GM18499 (cell line): Measurements from ENCODE around the gene FAM13A.
"Not testable (repeated sequence)": the region's sequence is repeated elsewhere in the genome, so short reads cannot be mapped to it uniquely, and the experiment has no call there.

Experiments used
- ATAC-seq: cut with Tn5 transposase; IDR thresholded peaks from one replicate; pipeline ENCODE4 v1.9.1; 2021; ENCODE audit warnings: moderate number of reproducible peaks; ENCODE audit not compliant: insufficient read depth, unreplicated experiment

Gene FAM13A

DNA sequence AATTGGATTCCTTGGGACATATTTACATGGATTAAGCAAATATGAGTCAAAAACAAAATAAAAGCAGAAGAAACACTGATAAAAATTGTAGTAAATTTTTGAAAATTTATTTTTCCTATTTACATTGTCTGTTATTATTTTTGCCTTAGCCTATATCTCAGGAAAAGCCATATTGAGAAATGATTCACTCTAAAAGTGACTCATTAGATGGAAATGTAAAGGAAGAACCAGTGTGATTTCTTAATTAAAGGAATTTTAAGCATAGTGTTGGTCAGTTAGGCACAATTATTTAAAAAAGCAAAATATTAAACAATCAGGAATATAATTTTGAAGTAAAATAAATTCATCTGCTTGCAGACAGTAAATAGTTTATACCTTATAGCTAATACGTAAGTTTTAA lies 191.9 kb downstream of the FAM13A start:
- no peak for ATAC-seq

DNA sequence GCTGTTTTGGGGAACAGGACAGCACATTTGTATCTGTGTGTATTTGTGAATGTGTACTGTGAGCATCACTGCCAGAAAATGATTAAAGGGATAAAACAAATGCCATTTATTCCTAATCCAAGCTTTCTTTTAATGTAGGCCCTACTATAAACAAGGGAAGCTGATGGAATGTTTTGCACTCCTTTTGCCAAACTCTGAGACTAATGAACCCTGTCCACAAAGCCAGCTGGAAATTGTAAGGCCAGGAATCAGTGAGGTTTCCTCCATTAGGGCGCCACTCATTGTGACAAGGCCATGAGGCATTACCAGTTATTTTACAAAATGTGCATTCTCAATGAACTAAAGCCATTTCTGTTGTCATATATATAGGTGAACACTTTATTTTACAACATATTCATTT lies 196.4 kb downstream of the FAM13A start:
- no peak for ATAC-seq

DNA sequence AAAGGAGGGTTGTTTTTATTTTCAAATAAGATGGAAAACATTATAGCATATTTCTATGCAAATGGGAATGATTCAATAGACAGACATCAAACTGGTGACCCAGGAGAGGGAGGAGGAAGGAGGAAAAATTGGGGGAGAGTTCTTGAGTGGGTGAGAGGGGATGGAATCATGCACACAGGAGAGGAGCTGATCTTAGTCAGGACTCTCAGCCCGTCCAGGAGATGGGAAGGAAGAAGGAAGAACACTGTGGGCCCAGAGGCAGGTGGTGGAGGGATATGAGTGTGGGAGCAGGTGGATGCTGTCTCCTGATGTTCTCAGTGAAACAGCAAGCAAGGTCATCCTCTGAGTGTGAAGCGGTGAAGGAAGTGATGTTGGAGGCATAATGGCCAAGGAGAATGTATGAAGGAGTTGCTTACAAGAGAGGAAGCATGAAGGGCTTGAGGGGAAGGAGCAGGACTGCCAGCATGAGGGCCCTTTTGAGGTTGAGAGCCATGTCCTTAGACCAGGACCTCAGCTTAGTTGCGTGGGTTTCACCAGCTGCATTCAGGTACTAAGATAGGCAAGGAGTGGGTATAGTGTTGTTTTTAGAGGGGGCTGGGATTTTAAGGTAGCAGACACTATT lies 197.7 kb downstream of the FAM13A start:
- ATAC-seq: no peak

DNA sequence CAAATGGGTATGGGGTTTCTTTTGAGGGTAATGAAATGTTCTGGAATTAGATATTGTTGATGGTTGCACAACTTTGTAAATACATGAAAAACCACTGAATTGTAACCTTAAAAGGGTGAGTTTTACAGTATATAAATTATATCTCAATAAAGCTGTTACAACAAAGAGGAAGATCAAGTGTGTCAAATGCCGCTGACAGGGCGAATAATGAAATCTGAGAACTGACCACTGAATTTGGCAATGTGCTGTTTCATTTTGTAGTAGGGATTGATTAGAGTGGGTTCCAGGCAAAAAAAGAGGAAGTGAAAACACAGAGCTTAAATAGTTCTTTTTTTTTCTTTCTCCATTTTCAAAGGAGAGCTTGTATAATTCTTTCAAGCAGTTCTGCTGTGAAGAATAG lies 198.2 kb downstream of the FAM13A start:
- ATAC-seq: peak; percentile 98

DNA sequence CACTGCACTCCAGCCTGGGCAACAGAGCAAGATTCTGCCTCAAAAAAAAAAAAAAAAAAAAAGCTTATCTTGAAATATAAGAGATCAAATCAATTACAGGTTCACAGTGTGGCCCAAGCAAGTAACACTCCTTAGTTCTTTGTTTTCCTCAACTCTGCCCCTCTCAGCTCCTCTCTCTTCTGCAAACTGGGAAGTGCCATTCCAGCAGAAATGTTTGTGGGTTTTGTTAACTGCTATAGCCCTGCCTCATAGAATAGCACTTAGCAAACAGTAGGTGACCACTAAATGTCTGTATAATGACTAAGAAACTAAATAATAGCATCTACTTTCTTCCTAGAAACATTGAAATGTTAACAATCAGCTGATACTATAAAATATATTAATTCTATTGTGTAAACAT lies 199.4 kb downstream of the FAM13A start:
- no peak for ATAC-seq

DNA sequence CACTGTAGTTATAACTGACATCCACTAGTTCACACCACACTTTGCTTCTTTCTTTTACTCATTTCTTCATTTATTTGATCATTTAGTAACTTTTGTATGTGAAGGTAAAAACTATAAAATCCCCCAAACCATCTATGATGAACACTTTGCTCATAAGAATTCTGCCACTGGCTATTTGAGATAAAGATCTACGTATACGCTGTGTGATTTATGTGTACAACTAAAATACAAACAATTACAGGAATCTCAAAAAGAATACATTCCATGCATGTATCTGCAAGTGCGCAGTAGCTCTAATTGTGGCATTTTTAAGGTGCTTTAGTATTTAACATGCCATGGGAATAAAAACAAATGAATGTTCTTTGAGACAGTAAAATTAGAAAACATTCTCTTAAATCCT lies 202.5 kb downstream of the FAM13A start:
- ATAC-seq: no peak

DNA sequence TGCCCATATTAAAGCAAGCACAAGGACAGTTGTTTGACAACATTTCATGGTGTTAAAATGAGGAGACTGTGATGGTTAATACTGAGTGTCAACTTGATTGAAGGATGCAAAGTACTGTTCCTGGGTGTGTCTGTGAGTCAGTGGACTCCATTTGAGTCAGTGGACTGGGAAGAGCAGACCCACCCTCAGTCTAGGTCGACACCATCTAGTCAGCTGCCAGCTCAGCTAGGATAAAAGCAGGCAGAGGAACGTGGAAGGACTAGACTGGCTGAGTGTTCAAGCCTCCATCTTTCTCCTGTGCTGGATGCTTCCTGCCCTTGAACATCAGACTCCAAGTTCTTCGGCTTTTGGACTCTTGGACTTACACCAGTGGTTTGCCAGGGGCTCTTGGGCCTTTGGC lies 203.4 kb downstream of the FAM13A start:
- not testable (repeated sequence) for ATAC-seq

DNA sequence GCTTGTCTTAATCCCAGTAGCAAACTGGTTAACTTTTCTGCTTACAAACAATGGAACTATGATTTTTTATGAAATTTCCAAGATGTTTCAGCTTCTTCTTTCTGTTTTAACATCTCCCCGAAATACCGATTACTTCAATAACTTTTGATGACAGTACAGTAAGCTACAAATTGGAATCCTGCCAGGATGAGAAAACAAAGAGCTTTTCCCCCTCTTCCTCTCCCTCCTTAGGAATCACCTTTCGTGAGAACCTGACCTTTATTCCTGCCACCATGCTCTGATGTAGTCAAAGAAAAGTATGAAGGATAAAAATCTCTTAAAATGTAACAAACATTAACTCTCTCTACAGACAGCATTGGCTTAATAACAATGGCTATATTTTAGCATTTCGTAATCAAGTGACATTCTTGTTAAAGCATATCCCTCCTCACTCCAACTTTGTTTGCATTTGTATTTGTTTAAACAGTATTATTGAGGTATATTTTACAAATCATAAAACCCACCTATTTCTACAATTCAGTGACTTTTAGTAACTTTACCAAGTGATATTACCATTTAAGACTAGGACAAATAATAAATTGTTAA lies 210.7 kb downstream of the FAM13A start:
- no peak for ATAC-seq

DNA sequence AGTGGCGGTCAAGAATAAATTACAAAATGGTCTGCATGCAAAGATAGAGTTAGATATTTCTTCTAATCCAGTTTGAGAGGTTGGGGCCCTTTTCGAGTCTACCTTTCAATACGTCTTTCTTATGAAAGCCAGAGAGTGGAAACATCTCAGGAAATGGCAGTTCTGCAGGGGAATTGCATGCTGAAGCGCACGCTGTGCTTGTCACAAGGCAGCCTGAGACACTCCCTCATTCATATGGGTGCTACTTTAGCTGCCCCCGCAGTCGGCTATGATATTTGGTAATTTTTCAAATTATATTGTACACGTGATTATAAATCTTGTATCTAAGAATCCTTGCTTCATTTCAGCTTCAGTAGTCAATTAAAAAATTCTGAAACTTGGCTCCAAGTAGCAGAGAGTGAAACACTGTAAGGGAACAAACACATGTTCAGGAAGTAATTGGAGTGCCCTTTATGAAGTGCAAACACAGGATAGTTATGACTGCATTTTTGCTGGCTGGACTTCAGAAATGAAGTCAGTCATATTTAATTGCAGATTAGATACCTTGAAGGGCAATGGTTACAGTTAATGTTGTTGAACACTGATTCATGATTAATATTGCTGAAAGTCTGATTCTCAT lies 213.8 kb downstream of the FAM13A start:
- ATAC-seq: no peak

DNA sequence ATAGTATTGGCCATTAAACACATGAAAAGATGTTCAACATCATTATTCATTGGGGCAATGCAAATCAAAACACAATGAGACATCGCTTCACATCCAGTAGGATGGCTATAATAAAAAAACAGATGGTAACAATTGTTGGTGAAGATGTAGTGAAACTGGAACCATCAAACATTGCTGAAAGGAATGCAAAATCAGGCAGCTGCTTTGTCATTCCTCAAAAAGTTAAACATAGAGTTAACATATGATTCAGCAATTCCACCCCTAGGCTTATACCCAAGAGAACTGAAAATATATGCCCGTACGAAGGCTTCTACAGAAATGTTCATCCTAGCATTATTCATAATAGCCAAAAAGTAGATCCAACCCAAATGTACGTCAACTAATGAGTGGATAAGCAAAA lies 215.3 kb downstream of the FAM13A start:
- no peak for ATAC-seq

DNA sequence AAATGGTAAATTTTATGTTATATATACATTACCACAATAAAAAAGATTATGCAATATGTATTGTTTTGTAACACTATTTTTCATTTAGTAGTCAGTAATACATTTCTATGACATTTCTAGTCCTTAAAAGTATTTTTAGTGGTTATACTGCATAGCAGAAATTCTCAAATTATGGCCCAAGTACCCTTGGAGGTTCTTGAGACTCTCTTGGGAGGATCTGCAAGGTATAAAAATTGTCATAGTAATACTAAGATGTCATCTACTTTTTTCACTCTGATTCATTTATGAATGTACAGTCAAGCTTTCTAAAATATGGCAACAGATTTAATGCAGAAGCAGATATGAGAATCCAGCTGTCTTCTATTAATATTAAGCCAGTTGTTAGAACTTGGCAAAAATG lies 220.8 kb downstream of the FAM13A start:
- no peak for ATAC-seq

DNA sequence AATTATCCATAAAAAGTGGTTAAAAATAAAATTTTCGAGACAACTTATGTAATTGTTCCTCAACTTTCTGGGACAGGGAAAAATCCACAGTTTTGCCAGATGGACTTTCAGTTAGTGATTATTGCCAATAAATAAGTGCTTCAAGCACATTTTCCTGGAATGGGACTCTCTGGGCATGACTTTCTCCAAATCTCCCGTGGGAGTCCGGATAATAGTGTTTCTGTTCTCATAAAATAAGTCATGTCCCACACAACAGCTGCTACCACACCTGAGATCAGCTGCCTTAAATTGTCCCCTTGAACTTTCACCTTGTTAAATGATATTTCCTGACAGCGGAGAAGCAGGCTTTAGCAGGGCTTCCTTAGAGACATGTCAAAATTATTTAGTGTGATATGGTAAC lies 226.0 kb downstream of the FAM13A start:
- no peak for ATAC-seq

DNA sequence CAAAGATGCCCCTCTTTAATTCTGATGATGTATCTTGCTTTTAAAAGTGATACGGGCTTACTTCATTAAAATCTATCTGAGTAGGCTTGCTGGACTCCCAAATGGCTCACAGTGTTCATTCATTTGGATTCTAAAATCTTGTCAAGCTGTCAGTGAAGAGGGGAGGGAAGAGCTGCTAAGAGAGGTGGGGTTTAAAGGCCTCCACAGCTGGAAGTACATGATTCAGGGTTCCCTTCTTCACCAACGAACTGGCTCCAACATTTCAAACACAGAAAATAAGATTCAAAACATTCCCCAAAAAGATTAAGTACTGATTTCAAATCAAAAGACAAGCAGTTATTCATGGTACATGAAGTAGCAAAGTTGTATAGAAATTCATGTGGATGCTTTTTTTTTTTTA lies 226.4 kb downstream of the FAM13A start:
- ATAC-seq: no peak

DNA sequence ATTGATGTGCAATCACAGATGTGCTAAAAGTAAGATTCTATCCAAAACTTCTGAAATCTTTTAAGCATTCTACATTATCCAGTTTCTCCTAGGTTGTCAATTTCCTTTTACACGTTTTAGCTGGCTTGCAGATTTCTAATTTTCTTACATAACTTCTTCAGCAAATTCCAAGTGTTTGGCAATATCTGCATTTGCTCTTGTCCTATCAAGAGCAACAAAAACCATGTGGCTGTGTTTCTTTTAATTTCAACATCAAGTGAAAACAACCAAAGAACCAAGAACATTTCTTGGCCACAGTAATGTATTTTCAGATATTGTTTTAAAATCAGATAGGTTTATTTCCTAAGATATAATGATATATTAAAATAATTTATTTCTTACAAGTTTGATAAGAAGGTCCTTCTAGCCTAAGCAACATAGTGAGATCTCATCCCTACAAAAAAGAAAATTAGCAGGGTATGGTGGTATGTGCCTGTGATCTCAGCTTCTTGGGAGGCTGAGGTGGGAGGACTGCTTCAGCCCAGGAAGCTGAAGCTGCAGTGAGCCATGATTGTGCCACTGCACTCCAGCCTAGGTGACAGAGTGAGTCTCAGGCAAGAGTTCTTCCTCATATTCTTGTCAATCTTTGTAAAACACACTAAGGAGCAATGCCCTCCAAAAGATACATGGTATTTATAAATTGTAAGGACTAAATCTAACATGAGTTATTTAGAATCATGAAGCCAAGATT lies 228.0 kb downstream of the FAM13A start:
- no peak for ATAC-seq

DNA sequence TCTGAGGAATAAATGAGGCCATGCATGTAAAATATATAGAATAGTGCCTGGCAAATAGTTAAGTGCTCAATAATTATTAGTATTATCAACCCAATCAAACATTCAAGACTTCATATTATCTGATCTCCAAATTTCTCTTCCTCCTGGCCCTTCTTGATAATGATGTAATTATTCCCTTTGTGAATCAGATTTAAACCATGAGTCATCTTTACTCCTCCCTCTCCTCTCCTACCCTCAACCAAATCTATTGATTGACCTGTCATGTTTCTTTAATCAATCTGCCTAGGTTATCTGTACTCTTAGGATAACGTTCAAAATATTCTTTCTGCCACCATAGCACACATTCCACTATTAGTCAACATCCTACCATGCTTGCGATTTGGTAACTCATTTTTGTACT lies 229.5 kb downstream of the FAM13A start:
- ATAC-seq: no peak

DNA sequence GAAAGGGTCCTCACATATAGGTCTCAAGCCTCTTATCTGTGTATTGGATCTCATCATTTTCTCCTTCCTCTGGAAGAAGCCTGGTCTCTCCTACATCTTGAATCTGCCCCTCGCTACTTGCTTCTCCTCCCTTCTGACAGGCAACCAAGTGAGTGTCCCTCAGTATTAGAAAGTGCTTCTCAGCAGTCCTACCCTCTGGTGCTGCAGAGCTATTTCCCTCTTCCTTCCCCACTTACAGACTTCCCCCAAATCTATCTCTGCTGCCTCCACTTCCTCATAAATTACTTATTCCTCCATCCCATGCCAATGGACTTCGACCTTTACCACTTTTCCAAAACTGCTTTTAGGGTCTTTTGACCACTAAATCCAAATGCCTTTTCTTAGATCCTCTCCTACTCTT lies 230.2 kb downstream of the FAM13A start:
- ATAC-seq: no peak

DNA sequence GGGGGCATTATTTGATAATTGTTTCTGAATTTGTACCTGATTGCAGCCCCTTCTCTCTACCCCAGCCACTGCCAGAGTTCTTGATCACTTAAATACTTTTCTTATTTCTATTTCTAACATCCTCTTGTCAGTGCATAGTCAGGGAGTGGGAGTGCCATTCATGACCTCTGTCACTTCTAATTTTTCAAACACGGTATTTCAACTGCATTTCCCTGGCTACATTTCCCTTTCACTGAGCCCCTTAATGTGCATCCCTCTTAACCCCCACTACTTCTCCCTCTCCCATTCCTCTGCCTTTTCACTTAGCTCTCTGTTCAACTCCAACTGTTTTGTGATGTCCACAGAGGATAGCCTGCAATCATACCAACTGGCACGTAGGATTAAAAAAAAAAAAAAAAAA lies 231.1 kb downstream of the FAM13A start:
- no peak for ATAC-seq

DNA sequence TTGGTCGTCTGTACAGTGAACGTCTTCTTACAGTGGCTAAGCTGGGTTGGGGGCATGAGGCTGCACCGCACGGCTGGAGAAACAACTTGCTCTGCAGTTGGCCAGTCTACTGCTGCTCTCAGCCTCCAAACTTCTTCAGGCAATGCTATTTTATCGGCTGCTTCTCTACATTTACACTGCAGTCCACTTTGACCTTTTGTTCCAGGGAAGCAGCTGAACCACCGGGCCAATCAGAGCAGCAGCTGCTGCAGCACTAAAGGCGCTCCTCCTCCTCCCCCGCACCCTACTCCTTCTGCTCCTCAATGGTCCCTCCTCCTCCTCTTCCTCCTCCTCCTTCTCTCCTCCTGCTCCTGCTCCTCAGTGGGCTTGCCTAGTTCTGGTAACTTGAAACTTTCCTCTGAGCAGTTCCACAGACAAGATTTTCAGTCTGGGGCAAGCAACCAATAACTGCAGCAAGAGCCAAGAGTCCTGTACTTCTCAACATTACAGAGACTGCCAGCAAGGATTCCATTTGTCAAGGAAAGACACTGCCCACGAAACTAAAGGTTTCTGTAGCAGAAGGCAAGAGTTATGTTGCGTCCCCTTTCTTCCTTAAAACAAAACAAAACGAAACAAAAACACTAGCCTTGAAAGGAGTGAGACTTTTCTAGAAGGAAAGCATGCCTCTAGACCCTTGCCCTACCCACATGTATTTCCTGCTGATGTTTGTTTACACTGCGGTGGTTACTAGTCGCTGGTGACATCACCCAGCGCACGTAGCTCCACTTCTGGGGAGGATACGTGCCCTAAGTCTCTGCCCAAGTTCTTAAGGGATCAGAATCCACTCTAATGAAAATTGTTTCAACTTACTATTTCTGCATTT lies 233.7 kb downstream of the FAM13A start:
- peak; percentile 95 for ATAC-seq

DNA sequence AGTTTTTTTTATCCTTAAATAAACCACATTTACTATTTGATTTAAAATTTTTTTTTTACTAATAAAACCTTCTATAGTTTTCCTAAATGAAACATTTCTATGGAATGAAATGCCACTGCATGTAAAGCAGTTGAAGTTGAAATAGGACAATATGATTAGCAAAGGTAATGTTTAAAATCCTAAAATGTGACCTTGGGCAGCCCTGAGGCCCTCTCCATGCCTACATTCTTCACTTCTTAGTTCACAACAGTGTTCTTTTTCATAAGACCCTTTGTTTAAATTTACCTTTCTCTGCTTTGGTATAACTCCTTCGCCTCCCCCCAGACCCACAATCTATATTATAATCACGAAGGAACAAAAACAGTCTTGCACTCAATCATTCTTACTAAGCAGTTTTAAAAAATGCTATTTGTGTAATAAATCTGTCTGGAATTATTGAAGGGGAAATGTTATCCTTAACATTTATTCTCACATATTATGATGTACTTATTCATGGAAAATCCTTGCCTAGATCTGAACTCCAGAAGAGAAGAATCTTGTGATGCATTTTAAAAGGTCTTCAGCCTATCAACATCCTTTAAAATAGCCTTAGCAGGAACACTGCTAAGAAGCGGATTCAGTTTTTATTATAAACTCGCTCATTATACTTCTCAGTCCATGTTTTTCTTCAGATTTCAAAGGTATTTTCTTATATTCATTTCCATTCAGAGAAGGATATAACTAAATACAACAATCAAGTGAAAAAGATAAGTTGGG lies 234.8 kb downstream of the FAM13A start:
- no peak for ATAC-seq

DNA sequence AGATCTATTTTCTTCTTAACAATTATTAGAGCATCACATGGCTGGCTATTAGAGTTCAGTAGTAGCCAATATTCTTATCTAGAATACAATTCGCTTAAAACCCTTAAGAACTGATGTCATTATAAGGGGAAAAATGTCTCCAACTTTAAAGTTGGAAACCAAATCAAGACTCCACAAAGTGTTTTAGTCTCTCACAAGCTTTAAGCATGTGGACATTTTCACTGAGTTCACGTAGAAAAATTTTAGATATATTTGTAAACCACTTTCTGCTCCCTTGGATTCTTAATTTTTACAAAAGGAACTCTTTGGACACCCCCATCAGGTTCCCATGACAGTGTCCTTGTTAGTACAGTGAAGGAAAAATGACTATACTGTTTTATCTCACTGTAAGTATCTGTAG lies 235.5 kb downstream of the FAM13A start:
- ATAC-seq: no peak
